Mesothelial cell of epicardium (in vitro differentiated cells): ENCODE results near the gene CTDNEP1. TPM values are rescaled to one million over a fixed set of nuclear protein-coding genes. Genes with fewer than 3 reads are reported as not detected.

Experiments
- DNase-seq, 2 experiments: peaks; one replicate each; pipeline ENCODE4 v3.0.0; 2021; ENCODE audit warnings: low spot score in 2 of 2; ENCODE audit not compliant: unreplicated experiment in 2 of 2
- H3K27ac Mint-ChIP-seq: 2 replicates; pipeline ENCODE4 v1.8.0; 2021; ENCODE audit warnings: mixed read lengths
- H3K27me3 Mint-ChIP-seq: 2 replicates; pipeline ENCODE4 v1.8.0; 2021; ENCODE audit warnings: low read depth, mixed read lengths
- H3K36me3 Mint-ChIP-seq: 2 replicates; pipeline ENCODE4 v1.8.0; 2021; ENCODE audit warnings: mixed read lengths
- H3K4me1 Mint-ChIP-seq: 2 replicates; pipeline ENCODE4 v1.8.0; 2021; ENCODE audit warnings: mixed read lengths
- H3K4me3 Mint-ChIP-seq: 2 replicates; pipeline ENCODE4 v1.8.0; 2021; ENCODE audit warnings: mild to moderate bottlenecking, moderate library complexity, mixed read lengths
- H3K9me3 Mint-ChIP-seq: 2 replicates; pipeline ENCODE4 v1.8.0; 2021; ENCODE audit warnings: mixed read lengths
- CTCF ChIP-seq: fragments of 200-600 bp; sonication (generic); IDR thresholded peaks from one replicate; pipeline ENCODE4 v1.5.0; 2021; ENCODE audit warnings: antibody characterized with exemption; ENCODE audit not compliant: unreplicated experiment
- total RNA-seq: library from RNA; stranded (reverse); gene quantifications from 3 replicates; pipeline ENCODE4 v1.2.1, GENCODE V29; 2021

The CTDNEP1 gene
- total RNA-seq, 1 donor from 2014 or later = 130 TPM

GRCh38 chr17:7262935-7263800, 11.6 kb upstream of the CTDNEP1 start:
- TF ChIP-seq CTCF = no peak
- peaks cover 21% of the 10 kb centered on the region for H3K4me1 Mint-ChIP-seq
- H3K27ac Mint-ChIP-seq = peak overlapping the region; percentile 96
- peaks cover 38% of the 10 kb centered on the region for H3K27me3 Mint-ChIP-seq
- H3K9me3 Mint-ChIP-seq = no peaks in the 10 kb centered on the region
- H3K36me3 Mint-ChIP-seq = no peaks in the 10 kb centered on the region
- no peak for DNase-seq
- peak overlapping the region; percentile 90 for H3K4me3 Mint-ChIP-seq

GRCh38 chr17:7262192-7262934, 10.8 kb upstream of the CTDNEP1 start, which contains the start of gene CLDN7:
Gene CLDN7 (minus strand): TSS chr17:7262478. CDS start chr17:7262043, 435 bp downstream.
- H3K27ac Mint-ChIP-seq = peak within 1 kb of the TSS; percentile 97
- no peak for TF ChIP-seq CTCF

GRCh38 chr17:7261379-7262191, 10.1 kb upstream of the CTDNEP1 start:
- no peak for TF ChIP-seq CTCF
- H3K4me1 Mint-ChIP-seq = peaks cover 21% of the 10 kb centered on the region
- DNase-seq = peak in 1 of 2 experiments; percentile 43
- peaks cover 35% of the 10 kb centered on the region for H3K27me3 Mint-ChIP-seq
- no peaks in the 10 kb centered on the region for H3K9me3 Mint-ChIP-seq
- peak overlapping the region; percentile 90 for H3K4me3 Mint-ChIP-seq
- H3K36me3 Mint-ChIP-seq = peaks cover 3% of the 10 kb centered on the region
- peak overlapping the region; percentile 97 for H3K27ac Mint-ChIP-seq

More at GRCh38 chr17:7262192-7262934, 10.8 kb upstream of the CTDNEP1 start, which contains the start of gene CLDN7:
- Mint-ChIP-seq H3K4me3 (peak within 1 kb of the TSS; percentile 90), H3K4me1 (peaks cover 21% of the 10 kb centered on the region), H3K27me3 (peaks cover 38% of the 10 kb centered on the region), H3K9me3 (no peaks in the 10 kb centered on the region), H3K36me3 (no peaks in the 10 kb centered on the region)
- DNase-seq = peak in 1 of 2 experiments; percentile 49

DNA sequence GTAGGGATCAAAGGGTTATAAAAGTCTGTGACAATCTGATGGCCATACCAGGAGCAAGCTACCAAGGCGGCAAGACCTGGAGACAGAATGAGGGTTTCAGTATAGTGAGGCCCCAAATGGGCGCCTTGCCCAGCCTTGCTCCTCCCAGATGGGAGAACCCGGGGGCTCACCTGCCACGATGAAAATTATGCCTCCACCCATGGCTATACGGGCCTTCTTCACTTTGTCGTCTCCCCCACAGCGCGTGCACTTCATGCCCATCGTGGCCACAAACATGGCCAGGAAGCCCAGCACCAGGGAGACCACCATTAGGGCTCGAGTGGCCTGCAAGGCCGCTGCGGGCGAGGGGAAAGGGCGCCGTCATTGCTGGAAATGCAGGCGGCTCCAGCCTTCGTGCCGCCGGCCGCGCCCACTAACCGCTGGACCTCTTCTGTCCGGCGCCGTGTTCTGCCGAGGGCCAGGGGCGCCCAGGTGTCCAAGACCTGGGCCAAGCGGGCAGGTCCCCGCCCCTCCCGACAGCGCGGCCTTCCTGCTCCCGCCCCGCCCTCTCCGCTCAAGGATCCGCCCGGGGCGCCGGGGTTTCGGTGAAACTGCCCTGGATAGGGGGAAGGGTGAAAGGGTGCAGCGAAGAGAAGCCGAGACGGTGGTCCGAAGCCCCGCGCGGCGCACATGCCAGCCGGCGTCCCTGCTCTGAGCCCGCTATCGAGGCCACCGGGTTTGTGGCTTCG, 9.3 kb upstream of the CTDNEP1 start:
- peak in 1 of 2 experiments; percentile 56 for DNase-seq
- no peak for TF ChIP-seq CTCF
- Mint-ChIP-seq H3K4me3 (peak overlapping the region; percentile 72), H3K27ac (peak overlapping the region; percentile 89), H3K9me3 (no peaks in the 10 kb centered on the region), H3K27me3 (peaks cover 35% of the 10 kb centered on the region), H3K36me3 (peaks cover 8% of the 10 kb centered on the region), H3K4me1 (peaks cover 21% of the 10 kb centered on the region)
